ENCODE measurements around the gene TP53RK. TPM values are rescaled to one million over a fixed set of nuclear protein-coding genes. Genes with fewer than 3 reads are reported as not detected.

The TP53RK gene
- total and polyA plus RNA-seq, 2 of the 13 experiments (the other 11 are each of a cell fraction or from before 2014, with no cell fraction given), result 12.9 to 25.5 TPM

DNA sequence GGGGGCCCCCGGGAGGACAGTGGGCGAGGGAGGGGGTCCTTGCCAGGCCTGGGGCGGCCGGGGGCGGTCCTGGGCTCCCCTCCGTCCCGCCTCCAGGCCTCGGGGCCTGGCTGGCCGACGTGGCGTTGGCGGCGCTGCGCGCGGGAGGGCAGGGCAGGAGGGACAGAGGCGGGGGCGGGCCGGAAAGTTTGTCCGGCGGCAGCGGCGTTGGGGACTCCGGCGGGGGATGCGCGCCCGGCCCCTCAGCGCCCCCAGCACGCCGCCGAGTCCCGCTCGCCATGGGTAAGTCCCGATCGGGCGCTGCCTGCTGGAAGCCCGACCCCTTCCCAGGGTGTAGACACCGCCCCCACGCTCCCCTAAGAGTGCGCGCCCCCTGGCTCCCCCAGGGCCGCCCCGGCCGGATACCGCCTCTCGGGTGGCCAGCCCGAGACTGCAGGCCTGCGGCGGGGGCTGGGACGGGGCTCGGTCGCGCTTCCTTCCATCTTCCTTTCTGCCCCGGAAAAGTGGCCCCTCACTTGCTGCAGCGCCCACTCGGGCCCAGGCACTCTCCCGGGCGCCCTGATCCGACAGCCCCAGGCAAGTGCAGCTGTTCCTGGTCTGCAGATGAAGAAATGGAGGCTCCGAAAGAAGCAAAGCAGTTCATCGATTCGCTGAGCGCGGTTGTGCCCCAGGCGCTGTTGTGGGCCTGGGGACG is 20.4 kb upstream of the TP53RK start, which contains the start of gene SLC2A10 (continued):
- TF ChIP-seq, protein P1, sequence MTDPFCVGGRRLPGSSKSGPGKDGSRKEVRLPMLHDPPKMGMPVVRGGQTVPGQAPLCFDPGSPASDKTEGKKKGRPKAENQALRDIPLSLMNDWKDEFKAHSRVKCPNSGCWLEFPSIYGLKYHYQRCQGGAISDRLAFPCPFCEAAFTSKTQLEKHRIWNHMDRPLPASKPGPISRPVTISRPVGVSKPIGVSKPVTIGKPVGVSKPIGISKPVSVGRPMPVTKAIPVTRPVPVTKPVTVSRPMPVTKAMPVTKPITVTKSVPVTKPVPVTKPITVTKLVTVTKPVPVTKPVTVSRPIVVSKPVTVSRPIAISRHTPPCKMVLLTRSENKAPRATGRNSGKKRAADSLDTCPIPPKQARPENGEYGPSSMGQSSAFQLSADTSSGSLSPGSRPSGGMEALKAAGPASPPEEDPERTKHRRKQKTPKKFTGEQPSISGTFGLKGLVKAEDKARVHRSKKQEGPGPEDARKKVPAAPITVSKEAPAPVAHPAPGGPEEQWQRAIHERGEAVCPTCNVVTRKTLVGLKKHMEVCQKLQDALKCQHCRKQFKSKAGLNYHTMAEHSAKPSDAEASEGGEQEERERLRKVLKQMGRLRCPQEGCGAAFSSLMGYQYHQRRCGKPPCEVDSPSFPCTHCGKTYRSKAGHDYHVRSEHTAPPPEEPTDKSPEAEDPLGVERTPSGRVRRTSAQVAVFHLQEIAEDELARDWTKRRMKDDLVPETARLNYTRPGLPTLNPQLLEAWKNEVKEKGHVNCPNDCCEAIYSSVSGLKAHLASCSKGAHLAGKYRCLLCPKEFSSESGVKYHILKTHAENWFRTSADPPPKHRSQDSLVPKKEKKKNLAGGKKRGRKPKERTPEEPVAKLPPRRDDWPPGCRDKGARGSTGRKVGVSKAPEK (CRISPR knock-in tag; IDR thresholded peaks at IDR 0.05; ENCODE audit: borderline replicate concordance), result no peak
- TF ChIP-seq ZMYM3 (CRISPR knock-in tag; IDR thresholded peaks at IDR 0.05) (no peak), PCBP1 (IDR thresholded peaks at IDR 0.05; ENCODE audit: borderline replicate concordance, low read depth, low read length) (no peak), IKZF4 (CRISPR knock-in tag; IDR thresholded peaks at IDR 0.05; ENCODE audit: borderline replicate concordance, low read depth, not compliant biosample characterization) (no peak), ZNF224 (CRISPR knock-in tag; IDR thresholded peaks at IDR 0.05) (no peak; the same call in 1 of the 2 replicates), MTF1 (CRISPR knock-in tag; IDR thresholded peaks at IDR 0.05) (0 out of 2 replicates have a peak, but pooled peaks have one; percentile 19), ZNF530 (CRISPR knock-in tag; IDR thresholded peaks at IDR 0.05; ENCODE audit: low read depth) (peak; percentile 87; the same call in 1 of the 2 replicates), ZNF761 (CRISPR knock-in tag; conservative IDR thresholded peaks at IDR 0.05) (no peak), HNRNPL (IDR thresholded peaks at IDR 0.05; ENCODE audit: low read depth, low read length) (peak; percentile 39; the same call in 1 of the 2 replicates), ZNF205 (CRISPR knock-in tag; IDR thresholded peaks at IDR 0.05) (no peak), CEBPB (IDR thresholded peaks at IDR 0.05; ENCODE audit: borderline replicate concordance, low read depth, low read length) (no peak)
- TF ChIP-seq, protein P2, sequence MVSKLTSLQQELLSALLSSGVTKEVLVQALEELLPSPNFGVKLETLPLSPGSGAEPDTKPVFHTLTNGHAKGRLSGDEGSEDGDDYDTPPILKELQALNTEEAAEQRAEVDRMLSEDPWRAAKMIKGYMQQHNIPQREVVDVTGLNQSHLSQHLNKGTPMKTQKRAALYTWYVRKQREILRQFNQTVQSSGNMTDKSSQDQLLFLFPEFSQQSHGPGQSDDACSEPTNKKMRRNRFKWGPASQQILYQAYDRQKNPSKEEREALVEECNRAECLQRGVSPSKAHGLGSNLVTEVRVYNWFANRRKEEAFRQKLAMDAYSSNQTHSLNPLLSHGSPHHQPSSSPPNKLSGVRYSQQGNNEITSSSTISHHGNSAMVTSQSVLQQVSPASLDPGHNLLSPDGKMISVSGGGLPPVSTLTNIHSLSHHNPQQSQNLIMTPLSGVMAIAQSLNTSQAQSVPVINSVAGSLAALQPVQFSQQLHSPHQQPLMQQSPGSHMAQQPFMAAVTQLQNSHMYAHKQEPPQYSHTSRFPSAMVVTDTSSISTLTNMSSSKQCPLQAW (CRISPR knock-in tag; IDR thresholded peaks at IDR 0.05), result no peak; the same call in 1 of the 2 replicates
- TF ChIP-seq, protein P3, sequence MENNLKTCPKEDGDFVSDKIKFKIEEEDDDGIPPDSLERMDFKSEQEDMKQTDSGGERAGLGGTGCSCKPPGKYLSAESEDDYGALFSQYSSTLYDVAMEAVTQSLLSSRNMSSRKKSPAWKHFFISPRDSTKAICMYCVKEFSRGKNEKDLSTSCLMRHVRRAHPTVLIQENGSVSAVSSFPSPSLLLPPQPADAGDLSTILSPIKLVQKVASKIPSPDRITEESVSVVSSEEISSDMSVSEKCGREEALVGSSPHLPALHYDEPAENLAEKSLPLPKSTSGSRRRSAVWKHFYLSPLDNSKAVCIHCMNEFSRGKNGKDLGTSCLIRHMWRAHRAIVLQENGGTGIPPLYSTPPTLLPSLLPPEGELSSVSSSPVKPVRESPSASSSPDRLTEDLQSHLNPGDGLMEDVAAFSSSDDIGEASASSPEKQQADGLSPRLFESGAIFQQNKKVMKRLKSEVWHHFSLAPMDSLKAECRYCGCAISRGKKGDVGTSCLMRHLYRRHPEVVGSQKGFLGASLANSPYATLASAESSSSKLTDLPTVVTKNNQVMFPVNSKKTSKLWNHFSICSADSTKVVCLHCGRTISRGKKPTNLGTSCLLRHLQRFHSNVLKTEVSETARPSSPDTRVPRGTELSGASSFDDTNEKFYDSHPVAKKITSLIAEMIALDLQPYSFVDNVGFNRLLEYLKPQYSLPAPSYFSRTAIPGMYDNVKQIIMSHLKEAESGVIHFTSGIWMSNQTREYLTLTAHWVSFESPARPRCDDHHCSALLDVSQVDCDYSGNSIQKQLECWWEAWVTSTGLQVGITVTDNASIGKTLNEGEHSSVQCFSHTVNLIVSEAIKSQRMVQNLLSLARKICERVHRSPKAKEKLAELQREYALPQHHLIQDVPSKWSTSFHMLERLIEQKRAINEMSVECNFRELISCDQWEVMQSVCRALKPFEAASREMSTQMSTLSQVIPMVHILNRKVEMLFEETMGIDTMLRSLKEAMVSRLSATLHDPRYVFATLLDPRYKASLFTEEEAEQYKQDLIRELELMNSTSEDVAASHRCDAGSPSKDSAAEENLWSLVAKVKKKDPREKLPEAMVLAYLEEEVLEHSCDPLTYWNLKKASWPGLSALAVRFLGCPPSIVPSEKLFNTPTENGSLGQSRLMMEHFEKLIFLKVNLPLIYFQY (CRISPR knock-in tag; IDR thresholded peaks at IDR 0.05; ENCODE audit: borderline replicate concordance), result no peak; the same call in 1 of the 2 replicates
- TF ChIP-seq, protein P4, sequence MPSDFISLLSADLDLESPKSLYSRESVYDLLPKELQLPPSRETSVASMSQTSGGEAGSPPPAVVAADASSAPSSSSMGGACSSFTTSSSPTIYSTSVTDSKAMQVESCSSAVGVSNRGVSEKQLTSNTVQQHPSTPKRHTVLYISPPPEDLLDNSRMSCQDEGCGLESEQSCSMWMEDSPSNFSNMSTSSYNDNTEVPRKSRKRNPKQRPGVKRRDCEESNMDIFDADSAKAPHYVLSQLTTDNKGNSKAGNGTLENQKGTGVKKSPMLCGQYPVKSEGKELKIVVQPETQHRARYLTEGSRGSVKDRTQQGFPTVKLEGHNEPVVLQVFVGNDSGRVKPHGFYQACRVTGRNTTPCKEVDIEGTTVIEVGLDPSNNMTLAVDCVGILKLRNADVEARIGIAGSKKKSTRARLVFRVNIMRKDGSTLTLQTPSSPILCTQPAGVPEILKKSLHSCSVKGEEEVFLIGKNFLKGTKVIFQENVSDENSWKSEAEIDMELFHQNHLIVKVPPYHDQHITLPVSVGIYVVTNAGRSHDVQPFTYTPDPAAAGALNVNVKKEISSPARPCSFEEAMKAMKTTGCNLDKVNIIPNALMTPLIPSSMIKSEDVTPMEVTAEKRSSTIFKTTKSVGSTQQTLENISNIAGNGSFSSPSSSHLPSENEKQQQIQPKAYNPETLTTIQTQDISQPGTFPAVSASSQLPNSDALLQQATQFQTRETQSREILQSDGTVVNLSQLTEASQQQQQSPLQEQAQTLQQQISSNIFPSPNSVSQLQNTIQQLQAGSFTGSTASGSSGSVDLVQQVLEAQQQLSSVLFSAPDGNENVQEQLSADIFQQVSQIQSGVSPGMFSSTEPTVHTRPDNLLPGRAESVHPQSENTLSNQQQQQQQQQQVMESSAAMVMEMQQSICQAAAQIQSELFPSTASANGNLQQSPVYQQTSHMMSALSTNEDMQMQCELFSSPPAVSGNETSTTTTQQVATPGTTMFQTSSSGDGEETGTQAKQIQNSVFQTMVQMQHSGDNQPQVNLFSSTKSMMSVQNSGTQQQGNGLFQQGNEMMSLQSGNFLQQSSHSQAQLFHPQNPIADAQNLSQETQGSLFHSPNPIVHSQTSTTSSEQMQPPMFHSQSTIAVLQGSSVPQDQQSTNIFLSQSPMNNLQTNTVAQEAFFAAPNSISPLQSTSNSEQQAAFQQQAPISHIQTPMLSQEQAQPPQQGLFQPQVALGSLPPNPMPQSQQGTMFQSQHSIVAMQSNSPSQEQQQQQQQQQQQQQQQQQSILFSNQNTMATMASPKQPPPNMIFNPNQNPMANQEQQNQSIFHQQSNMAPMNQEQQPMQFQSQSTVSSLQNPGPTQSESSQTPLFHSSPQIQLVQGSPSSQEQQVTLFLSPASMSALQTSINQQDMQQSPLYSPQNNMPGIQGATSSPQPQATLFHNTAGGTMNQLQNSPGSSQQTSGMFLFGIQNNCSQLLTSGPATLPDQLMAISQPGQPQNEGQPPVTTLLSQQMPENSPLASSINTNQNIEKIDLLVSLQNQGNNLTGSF (CRISPR knock-in tag; IDR thresholded peaks at IDR 0.05), result no peak; the same call in none of the 2 replicates

Data from HepG2 (cell line).